Kidney (tissue), 14 donors: ENCODE data around the gene VWA5B1. TPM values are rescaled to one million over a fixed set of nuclear protein-coding genes. Genes with fewer than 3 reads are reported as not detected.

Experiments used
- DNase-seq, 5 donors: peaks; one replicate each; pipeline ENCODE4 v3.0.0-alpha.2; 2013 to 2020
- FAIRE-seq: peaks from 2 replicates; lab custom pipeline; 2012; peaks lifted over from hg19 to GRCh38; lab: Jason Lieb, UNC
- H3K27ac ChIP-seq, 2 donors: one replicate each; pipeline ENCODE4 v1.7.0; 2013; ENCODE audit warnings: low read depth in 2 of 2, low read length in 2 of 2, inconsistent platforms in 1 of 2
- H3K27me3 ChIP-seq: one replicate; pipeline ENCODE4 v1.7.1; 2013; ENCODE audit warnings: low read length, inconsistent platforms; ENCODE audit not compliant: control insufficient read depth, insufficient read depth
- H3K36me3 ChIP-seq, 3 donors: one replicate each; pipeline versions ENCODE4 v1.7.0 to v1.7.1; 2013; ENCODE audit warnings: low read length in 3 of 3, control low read depth in 1 of 3, inconsistent platforms in 1 of 3; ENCODE audit not compliant: insufficient read depth in 3 of 3, control insufficient read depth in 2 of 3
- H3K4me1 ChIP-seq, 3 donors: one replicate each; pipeline versions ENCODE4 v1.7.0 to v1.7.1; 2013; ENCODE audit warnings: low read length in 3 of 3, inconsistent platforms in 1 of 3, low read depth in 1 of 3; ENCODE audit not compliant: control insufficient read depth in 2 of 3, insufficient read depth in 2 of 3
- H3K4me3 ChIP-seq, 3 donors: one replicate each; pipeline versions ENCODE4 v1.7.0 to v1.8.1; 2013; ENCODE audit warnings: low read length in 3 of 3, control low read depth in 1 of 3, inconsistent platforms in 1 of 3
- H3K9ac ChIP-seq, 3 donors: one replicate each; pipeline versions ENCODE4 v1.7.0 to v1.7.1; 2013; ENCODE audit warnings: low read length in 3 of 3, control low read depth in 1 of 3, inconsistent platforms in 1 of 3
- H3K9me3 ChIP-seq, 3 donors: one replicate each; pipeline versions ENCODE4 v1.7.0 to v1.7.1; 2013; ENCODE audit warnings: low read length in 3 of 3, control low read depth in 1 of 3, inconsistent platforms in 1 of 3; ENCODE audit not compliant: control insufficient read depth in 2 of 3, insufficient read depth in 1 of 3
- CTCF ChIP-seq: IDR thresholded peaks from 3 replicates; pipeline ENCODE4 v1.5.1; 2012; ENCODE audit warnings: mild to moderate bottlenecking, moderate library complexity, borderline replicate concordance; ENCODE audit not compliant: insufficient read depth; ENCODE audit errors: extremely low read depth
- intact Hi-C: fragments of 100-400 bp; cut with DNase I; formaldehyde crosslinking; loops from one replicate; pipeline ENCODE4 v1.11.1; 2022
- polyA plus RNA-seq: library from polyadenylated mRNA; stranded (reverse); fragments of 350-450 nt; fragmentation: Illumina TruSeq; extraction: RNeasy Lipid Tissue Mini Kit (QIAGEN cat#74804); gene quantifications from one replicate; pipeline ENCODE4 v1.2.3, GENCODE V29; 2014; ENCODE audit warnings: low read depth, low replicate concordance; ENCODE audit not compliant: insufficient read depth
- total RNA-seq: library from RNA; stranded (reverse); fragmentation: NEBNext Ultra II Directional; extraction: Animal tissue kit (Norgen Biotek cat#: 25700); gene quantifications from one replicate; pipeline ENCODE4 v1.2.1, GENCODE V29; 2021
- donor health status: control.
- donor health status: control.
- donor health status: control.
- donor health status: control.
- donor health status: control.
- donor health status: DM: yes; HTN: yes; CAD: no.
- donor health status: Normal renal cell carcinoma (clear cell type).

VWA5B1 gene
- total and polyA plus RNA-seq, 2 donors from 2014 or later = 0.69 to 1.4 TPM

GRCh38 chr1:20318521-20318920, 27.8 kb downstream of the VWA5B1 start:
- H3K4me1 ChIP-seq = no peaks in the 10 kb centered on the region
- H3K36me3 ChIP-seq = no peaks in the 10 kb centered on the region
- no peak overlapping the region for H3K9ac ChIP-seq
- no peak for TF ChIP-seq CTCF
- DNase-seq = no peak
- intact Hi-C loops = no loop called here
- H3K4me3 ChIP-seq = no peak overlapping the region
- H3K9me3 ChIP-seq = no peaks in the 10 kb centered on the region
- FAIRE-seq = no peak
- no peaks in the 10 kb centered on the region for H3K27me3 ChIP-seq
- H3K27ac ChIP-seq = no peak overlapping the region

GRCh38 chr1:20318971-20319370, 28.3 kb downstream of the VWA5B1 start:
- intact Hi-C loops = no loop called here
- TF ChIP-seq CTCF = no peak
- no peak overlapping the region for H3K4me3 ChIP-seq
- no peak overlapping the region for H3K27ac ChIP-seq
- H3K4me1 ChIP-seq = no peaks in the 10 kb centered on the region
- H3K9me3 ChIP-seq = no peaks in the 10 kb centered on the region
- FAIRE-seq (no peak), DNase-seq (no peak)
- H3K36me3 ChIP-seq = no peaks in the 10 kb centered on the region
- no peak overlapping the region for H3K9ac ChIP-seq
- no peaks in the 10 kb centered on the region for H3K27me3 ChIP-seq

DNA sequence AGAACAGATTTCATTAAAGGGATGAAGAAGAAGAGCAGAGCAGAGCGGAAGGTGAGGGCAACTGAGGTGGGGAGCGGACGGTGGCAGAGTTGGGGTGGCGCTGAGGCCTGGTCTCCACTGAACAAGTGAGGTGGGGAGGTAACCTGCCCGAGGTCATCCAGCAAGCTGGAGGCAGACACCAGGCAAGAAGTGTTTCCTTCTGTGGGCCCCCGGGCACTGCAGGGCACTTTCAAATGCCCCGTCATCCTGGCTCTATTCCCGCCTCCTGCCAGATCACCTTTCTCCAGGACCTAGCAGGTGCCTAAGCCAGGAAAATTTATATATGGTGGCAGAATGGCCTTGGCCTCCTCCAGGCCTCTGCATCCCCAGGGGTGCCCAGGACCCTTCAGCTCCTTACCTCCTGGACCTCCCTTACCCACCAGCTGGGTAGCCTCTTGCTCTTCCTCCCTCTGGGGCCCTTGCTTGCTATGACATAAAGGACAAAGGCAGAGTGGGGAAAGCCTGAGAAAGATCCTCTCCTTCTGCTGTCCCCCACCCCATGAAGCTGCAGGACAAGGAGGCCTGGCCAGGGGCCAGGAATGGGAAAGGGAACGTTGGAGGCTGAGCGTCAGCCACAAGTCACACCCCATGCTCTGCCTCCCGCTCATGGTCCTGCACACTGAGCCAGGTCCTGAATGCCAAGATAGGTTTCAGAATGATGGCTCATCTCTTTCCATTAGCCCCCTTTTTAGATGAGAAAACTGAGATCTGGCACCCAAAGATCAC, 29.0 kb downstream of the VWA5B1 start:
- Histone ChIP-seq H3K9me3 (no peaks in the 10 kb centered on the region), H3K4me1 (peaks cover 0 to under 1% (median 0%) of the 10 kb centered on the region in 3 donors), H3K36me3 (no peaks in the 10 kb centered on the region), H3K4me3 (no peak overlapping the region), H3K9ac (no peak overlapping the region), H3K27me3 (no peaks in the 10 kb centered on the region), H3K27ac (no peak overlapping the region)
- no peak for DNase-seq
- intact Hi-C loops = no loop called here
- TF ChIP-seq CTCF = no peak
- FAIRE-seq = no peak

GRCh38 chr1:20320704-20321103, 30.0 kb downstream of the VWA5B1 start:
- H3K27me3 ChIP-seq = no peaks in the 10 kb centered on the region

More at GRCh38 chr1:20320704-20321103, 30.0 kb downstream of the VWA5B1 start:
- Histone ChIP-seq H3K9ac (no peak overlapping the region), H3K4me3 (no peak overlapping the region), H3K4me1 (peaks cover 0 to 8% (median 6%) of the 10 kb centered on the region in 3 donors), H3K36me3 (no peaks in the 10 kb centered on the region), H3K27ac (no peak overlapping the region), H3K9me3 (no peaks in the 10 kb centered on the region)
- intact Hi-C loops = no loop called here
- FAIRE-seq (no peak), DNase-seq (no peak)
- TF ChIP-seq CTCF = no peak
